ENCODE measurements around the gene MIAT.
"Not testable (repeated sequence)": the region's sequence is repeated elsewhere in the genome, so short reads cannot be mapped to it uniquely, and the experiment has no call there.

Gene MIAT

GRCh38 chr22:26700886-26701285, 43.5 kb downstream of the MIAT start:
- H3K27ac ChIP-seq (ENCODE audit: low read depth, low read length) = no peak overlapping the region
- H3K4me3 ChIP-seq (ENCODE audit: low read length) = no peak overlapping the region
- H3K27me3 ChIP-seq (ENCODE audit: insufficient read depth, low read length) = no peaks in the 10 kb centered on the region
- no peak overlapping the region for H3K9ac ChIP-seq (ENCODE audit: low read depth, low read length)
- H3K4me1 ChIP-seq (ENCODE audit: insufficient read depth, low read length) = no peaks in the 10 kb centered on the region
- WGBS = 95% methylated on average over 4 of the region's 4 CpGs
- peaks cover 19% of the 10 kb centered on the region for H3K9me3 ChIP-seq (ENCODE audit: insufficient read depth, low read depth, low read length)
- H3K36me3 ChIP-seq (ENCODE audit: insufficient read depth, low read length) = peaks cover 6% of the 10 kb centered on the region; the same call in 1 of the 2 replicates

DNA sequence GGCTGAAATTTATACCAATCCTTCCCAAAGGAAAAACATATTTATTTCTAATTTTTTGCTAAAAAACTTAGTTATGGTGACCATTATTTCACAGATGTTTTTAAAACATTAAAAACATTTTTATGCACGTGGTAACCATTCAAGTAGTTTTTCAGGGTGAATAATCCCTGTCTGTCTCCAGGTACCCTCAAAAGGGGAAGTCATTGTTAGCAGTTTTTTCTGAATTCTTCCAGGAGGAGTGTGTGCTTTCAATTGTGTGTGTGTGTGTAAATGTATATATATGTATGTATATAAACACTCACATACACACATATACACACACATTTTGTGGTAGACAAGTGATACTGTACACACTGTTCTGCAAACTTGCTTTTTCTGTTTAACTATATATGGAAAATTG, 43.9 kb downstream of the MIAT start:
- no peak overlapping the region for H3K4me3 ChIP-seq (ENCODE audit: low read length)
- no peaks in the 10 kb centered on the region for H3K4me1 ChIP-seq (ENCODE audit: insufficient read depth, low read length)
- H3K27ac ChIP-seq (ENCODE audit: low read depth, low read length) = no peak overlapping the region
- H3K27me3 ChIP-seq (ENCODE audit: insufficient read depth, low read length) = no peaks in the 10 kb centered on the region
- peaks cover 19% of the 10 kb centered on the region for H3K9me3 ChIP-seq (ENCODE audit: insufficient read depth, low read depth, low read length)
- no peak overlapping the region for H3K9ac ChIP-seq (ENCODE audit: low read depth, low read length)
- H3K36me3 ChIP-seq (ENCODE audit: insufficient read depth, low read length) = peaks cover 6% of the 10 kb centered on the region; the same call in 1 of the 2 replicates
- WGBS = 84% methylated on average over 1 of the region's 1 CpG

DNA sequence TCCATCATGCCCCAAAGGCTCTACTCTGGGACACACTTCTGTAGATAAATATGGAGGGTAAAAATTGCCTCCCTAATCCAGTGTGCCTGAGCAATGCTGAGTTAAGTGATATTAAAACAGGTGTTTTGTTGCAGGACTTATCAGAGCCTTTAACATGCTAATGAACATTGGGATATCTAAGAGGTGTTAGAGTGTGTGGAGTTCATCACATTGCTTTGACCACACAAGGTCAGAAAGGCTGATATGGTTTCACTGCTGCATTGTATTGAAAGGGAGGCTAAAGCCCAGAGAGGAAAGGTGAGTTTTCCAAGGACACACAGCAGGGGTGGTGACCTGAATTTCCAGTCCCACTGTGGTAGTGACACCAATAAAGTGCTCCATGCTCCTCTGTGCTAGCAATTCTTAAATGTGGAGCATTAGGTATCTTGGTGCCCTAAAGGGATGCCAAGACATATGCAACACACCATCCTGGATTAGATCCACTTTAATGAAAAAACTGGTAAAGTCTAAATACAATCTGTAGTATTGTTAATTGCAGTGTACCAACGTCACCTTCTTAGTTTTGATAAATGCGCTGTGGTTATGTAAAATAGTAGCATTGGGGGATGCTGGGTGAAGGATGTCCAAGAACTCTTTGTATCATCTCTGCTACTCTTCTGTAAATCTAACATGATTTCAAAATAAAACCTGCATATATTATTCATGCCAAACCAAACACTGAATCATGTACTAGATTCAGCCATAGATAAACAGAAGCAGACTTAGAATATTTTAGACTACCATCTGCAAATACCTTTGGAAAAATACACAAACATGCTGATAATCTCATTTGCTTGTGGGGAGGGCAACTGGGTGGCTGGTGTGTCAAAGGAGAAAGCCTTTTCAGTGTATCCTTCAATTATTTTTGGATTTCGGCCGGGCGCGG, 45.8 kb downstream of the MIAT start:
- WGBS = 95% methylated on average over 6 of the region's 6 CpGs
- Histone ChIP-seq H3K27ac (ENCODE audit: low read depth, low read length) (no peak overlapping the region), H3K4me1 (ENCODE audit: insufficient read depth, low read length) (no peaks in the 10 kb centered on the region), H3K36me3 (ENCODE audit: insufficient read depth, low read length) (peaks cover 14% of the 10 kb centered on the region; the same call in 1 of the 2 replicates), H3K9ac (ENCODE audit: low read depth, low read length) (no peak overlapping the region), H3K4me3 (ENCODE audit: low read length) (no peak overlapping the region), H3K27me3 (ENCODE audit: insufficient read depth, low read length) (no peaks in the 10 kb centered on the region), H3K9me3 (ENCODE audit: insufficient read depth, low read depth, low read length) (peaks cover 25% of the 10 kb centered on the region)

DNA sequence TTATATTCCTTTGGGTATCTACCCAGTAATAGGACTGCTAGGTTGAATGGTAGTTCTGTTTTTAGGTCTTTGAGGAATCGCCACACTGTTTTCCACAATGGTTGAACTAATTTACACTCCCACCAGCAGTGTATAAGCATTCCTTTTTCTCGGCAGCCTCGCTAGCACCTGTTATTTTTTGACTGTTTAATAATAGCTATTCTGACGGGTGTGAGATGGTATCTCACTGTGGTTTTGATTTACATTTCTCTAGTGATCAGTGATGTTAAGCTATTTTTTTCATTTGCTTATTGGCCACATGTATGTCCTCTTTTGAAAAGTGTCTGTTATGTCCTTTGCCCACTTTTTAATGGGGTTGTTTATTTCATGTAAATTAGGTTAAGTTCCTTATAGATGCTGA, 48.0 kb downstream of the MIAT start:
- peaks cover 12% of the 10 kb centered on the region; the same call in 1 of the 2 replicates for H3K9me3 ChIP-seq (ENCODE audit: insufficient read depth, low read depth, low read length)
- 93% methylated on average over 3 of the region's 4 CpGs for WGBS
- not testable (repeated sequence) for H3K4me3 ChIP-seq (ENCODE audit: low read length); H3K4me1 ChIP-seq (ENCODE audit: insufficient read depth, low read length); H3K27ac ChIP-seq (ENCODE audit: low read depth, low read length); H3K36me3 ChIP-seq (ENCODE audit: insufficient read depth, low read length); H3K27me3 ChIP-seq (ENCODE audit: insufficient read depth, low read length); H3K9ac ChIP-seq (ENCODE audit: low read depth, low read length)

GRCh38 chr22:26707090-26707489, 49.7 kb downstream of the MIAT start:
- Histone ChIP-seq H3K27me3 (ENCODE audit: insufficient read depth, low read length) (no peaks in the 10 kb centered on the region), H3K4me3 (ENCODE audit: low read length) (no peak overlapping the region), H3K9ac (ENCODE audit: low read depth, low read length) (no peak overlapping the region), H3K36me3 (ENCODE audit: insufficient read depth, low read length) (0 out of 2 replicates have a peak, but pooled peaks cover 8% of the 10 kb centered on the region), H3K27ac (ENCODE audit: low read depth, low read length) (no peak overlapping the region), H3K4me1 (ENCODE audit: insufficient read depth, low read length) (no peaks in the 10 kb centered on the region), H3K9me3 (ENCODE audit: insufficient read depth, low read depth, low read length) (0 out of 2 replicates have a peak, but pooled peaks cover 6% of the 10 kb centered on the region)
- no CpG with 5 or more reads among the region's 2 CpGs for WGBS

DNA sequence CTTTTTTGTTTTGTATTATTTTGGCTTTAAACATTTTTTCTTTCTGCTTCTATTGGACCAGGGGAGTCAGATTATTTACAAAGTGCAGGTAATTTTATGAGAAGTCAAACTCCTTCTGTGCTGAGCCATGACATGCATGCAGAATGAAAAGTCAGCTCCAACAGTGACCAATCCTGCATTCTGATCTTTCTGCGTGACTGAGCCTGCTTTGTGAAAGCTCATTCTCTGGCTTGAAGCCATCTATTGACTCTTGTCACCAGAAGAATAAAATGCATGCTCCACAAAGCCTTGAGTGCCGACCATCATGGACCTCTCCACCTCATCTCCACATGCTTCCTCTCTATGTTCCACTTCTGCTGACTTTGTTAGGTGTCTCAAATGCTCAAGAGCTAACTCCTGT, 50.2 kb downstream of the MIAT start:
- Histone ChIP-seq H3K4me1 (ENCODE audit: insufficient read depth, low read length) (no peaks in the 10 kb centered on the region), H3K36me3 (ENCODE audit: insufficient read depth, low read length) (0 out of 2 replicates have a peak, but pooled peaks cover 8% of the 10 kb centered on the region), H3K27me3 (ENCODE audit: insufficient read depth, low read length) (no peaks in the 10 kb centered on the region), H3K27ac (ENCODE audit: low read depth, low read length) (no peak overlapping the region), H3K9me3 (ENCODE audit: insufficient read depth, low read depth, low read length) (0 out of 2 replicates have a peak, but pooled peaks cover 6% of the 10 kb centered on the region), H3K9ac (ENCODE audit: low read depth, low read length) (no peak overlapping the region), H3K4me3 (ENCODE audit: low read length) (no peak overlapping the region)
- WGBS = 92% methylated on average over 2 of the region's 2 CpGs

- H3K4me3 ChIP-seq (ENCODE audit: low read length) = no peak overlapping the region
- H3K27me3 ChIP-seq (ENCODE audit: insufficient read depth, low read length) = no peaks in the 10 kb centered on the region
- H3K27ac ChIP-seq (ENCODE audit: low read depth, low read length) = no peak overlapping the region
- H3K36me3 ChIP-seq (ENCODE audit: insufficient read depth, low read length) = 0 out of 2 replicates have a peak, but pooled peaks cover 8% of the 10 kb centered on the region
- 73% methylated on average over 7 of the region's 7 CpGs for WGBS
- 0 out of 2 replicates have a peak, but pooled peaks cover 6% of the 10 kb centered on the region for H3K9me3 ChIP-seq (ENCODE audit: insufficient read depth, low read depth, low read length)
- H3K9ac ChIP-seq (ENCODE audit: low read depth, low read length) = no peak overlapping the region
- no peaks in the 10 kb centered on the region for H3K4me1 ChIP-seq (ENCODE audit: insufficient read depth, low read length)
These were observed 51.0 kb downstream of the MIAT start for GRCh38 chr22:26708256-26709009.

DNA sequence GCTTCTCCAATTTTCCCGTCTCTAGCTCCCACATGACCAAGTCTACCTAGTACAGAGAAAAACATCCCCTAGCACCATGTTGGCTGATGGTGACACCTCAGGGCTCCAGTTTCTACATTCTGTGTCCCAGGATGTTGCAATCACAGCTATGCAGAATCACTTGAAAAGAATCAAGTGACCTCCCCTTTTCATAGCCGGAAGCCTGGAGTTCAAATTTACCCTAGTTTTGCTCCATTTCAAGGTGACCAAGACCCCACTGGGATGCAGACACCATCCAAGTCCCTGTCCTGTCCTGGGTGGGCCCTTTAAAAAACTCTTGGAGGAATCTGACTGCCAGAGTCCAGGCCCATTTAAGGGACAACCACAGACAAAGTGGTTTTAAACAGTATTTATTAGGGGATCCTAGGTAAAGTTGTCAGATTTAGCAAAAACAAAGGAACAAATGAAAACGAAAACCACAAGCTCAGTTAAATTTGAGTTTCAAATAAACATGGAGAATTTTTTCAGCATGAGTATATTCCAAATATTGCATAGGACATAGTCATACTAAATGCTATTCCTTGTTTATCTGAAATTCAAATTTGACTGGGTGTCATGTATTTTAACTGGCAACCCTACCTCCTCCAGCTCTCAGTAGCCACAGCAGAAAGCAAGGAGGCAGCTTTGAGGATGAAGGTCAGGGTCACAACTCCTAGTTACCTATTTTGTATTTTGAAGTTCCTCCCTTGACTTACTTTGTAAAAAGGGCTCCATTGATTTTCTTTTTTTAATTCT, 52.4 kb downstream of the MIAT start:
- 94% methylated on average over 3 of the region's 3 CpGs for WGBS
- Histone ChIP-seq H3K9ac (ENCODE audit: low read depth, low read length) (no peak overlapping the region), H3K9me3 (ENCODE audit: insufficient read depth, low read depth, low read length) (0 out of 2 replicates have a peak, but pooled peaks cover 6% of the 10 kb centered on the region), H3K27me3 (ENCODE audit: insufficient read depth, low read length) (no peaks in the 10 kb centered on the region), H3K4me3 (ENCODE audit: low read length) (no peak overlapping the region), H3K36me3 (ENCODE audit: insufficient read depth, low read length) (0 out of 2 replicates have a peak, but pooled peaks cover 8% of the 10 kb centered on the region), H3K27ac (ENCODE audit: low read depth, low read length) (no peak overlapping the region), H3K4me1 (ENCODE audit: insufficient read depth, low read length) (no peaks in the 10 kb centered on the region)

DNA sequence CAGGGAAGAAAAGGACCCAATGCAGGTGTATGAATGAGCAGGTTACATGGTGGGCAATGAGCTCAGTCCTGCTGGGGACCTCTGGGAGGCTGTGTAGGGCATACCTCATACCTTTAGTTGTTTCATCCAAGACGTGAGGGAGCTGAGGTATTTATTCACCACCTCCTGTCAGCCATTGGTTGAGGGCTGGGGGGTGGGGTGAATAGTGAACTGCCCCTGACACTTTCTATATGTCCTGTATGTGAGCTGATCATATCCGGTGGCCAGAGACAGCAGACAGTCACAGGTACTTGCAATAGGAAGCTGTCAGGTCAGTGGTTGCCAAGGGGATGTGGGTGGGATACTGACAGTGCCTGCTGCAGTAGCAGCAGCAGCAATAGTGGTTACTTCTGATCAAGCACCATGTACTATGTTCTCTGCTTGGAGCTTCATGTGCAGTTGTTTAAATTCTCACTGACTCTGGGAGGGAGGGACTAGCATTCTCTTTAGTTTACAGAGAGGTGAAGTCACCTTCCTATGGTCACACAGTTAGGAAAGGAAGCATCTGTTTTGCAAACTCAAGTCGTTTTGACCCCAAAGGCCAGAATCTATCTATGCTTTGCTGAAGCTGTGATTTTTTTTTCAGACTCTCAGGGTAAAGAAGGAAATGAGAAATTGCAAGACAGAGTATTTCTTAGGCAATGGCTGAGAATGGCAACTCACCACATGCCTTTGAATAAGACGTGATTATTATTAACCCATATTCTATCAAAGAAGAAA, 54.0 kb downstream of the MIAT start:
- Histone ChIP-seq H3K4me3 (ENCODE audit: low read length) (no peak overlapping the region), H3K27ac (ENCODE audit: low read depth, low read length) (no peak overlapping the region), H3K36me3 (ENCODE audit: insufficient read depth, low read length) (0 out of 2 replicates have a peak, but pooled peaks cover 8% of the 10 kb centered on the region), H3K4me1 (ENCODE audit: insufficient read depth, low read length) (no peaks in the 10 kb centered on the region), H3K27me3 (ENCODE audit: insufficient read depth, low read length) (no peaks in the 10 kb centered on the region), H3K9ac (ENCODE audit: low read depth, low read length) (no peak overlapping the region), H3K9me3 (ENCODE audit: insufficient read depth, low read depth, low read length) (0 out of 2 replicates have a peak, but pooled peaks cover 6% of the 10 kb centered on the region)
- WGBS = 85% methylated on average over 4 of the region's 4 CpGs

GRCh38 chr22:26712158-26712557, 54.8 kb downstream of the MIAT start:
- Histone ChIP-seq H3K27ac (ENCODE audit: low read depth, low read length) (no peak overlapping the region), H3K9me3 (ENCODE audit: insufficient read depth, low read depth, low read length) (0 out of 2 replicates have a peak, but pooled peaks cover 1% of the 10 kb centered on the region), H3K4me1 (ENCODE audit: insufficient read depth, low read length) (no peaks in the 10 kb centered on the region), H3K4me3 (ENCODE audit: low read length) (no peak overlapping the region), H3K36me3 (ENCODE audit: insufficient read depth, low read length) (0 out of 2 replicates have a peak, but pooled peaks cover 6% of the 10 kb centered on the region), H3K27me3 (ENCODE audit: insufficient read depth, low read length) (no peaks in the 10 kb centered on the region), H3K9ac (ENCODE audit: low read depth, low read length) (no peak overlapping the region)
- WGBS = 80% methylated on average over 8 of the region's 8 CpGs

Data from HUES64 (cell line).